Fibroblast of mammary gland (primary cell): Measurements from ENCODE around the gene AHNAK.

Source experiments
- DNase-seq: peaks from one replicate; pipeline ENCODE4 v3.0.0-alpha.2; 2010; ENCODE audit warnings: low read depth
- H3K4me3 ChIP-seq: 2 replicates; pipeline ENCODE4 v1.5.1; 2011; ENCODE audit warnings: low read depth, mild to moderate bottlenecking, low read length, moderate library complexity; ENCODE audit not compliant: control insufficient read depth
- TF ChIP-seq, protein P1 (sequence below): conservative IDR thresholded peaks from 2 replicates; pipeline ENCODE4 v1.5.1; 2011; ENCODE audit warnings: low read depth, low read length, inconsistent platforms; ENCODE audit not compliant: control insufficient read depth, insufficient read depth

Gene AHNAK

DNA sequence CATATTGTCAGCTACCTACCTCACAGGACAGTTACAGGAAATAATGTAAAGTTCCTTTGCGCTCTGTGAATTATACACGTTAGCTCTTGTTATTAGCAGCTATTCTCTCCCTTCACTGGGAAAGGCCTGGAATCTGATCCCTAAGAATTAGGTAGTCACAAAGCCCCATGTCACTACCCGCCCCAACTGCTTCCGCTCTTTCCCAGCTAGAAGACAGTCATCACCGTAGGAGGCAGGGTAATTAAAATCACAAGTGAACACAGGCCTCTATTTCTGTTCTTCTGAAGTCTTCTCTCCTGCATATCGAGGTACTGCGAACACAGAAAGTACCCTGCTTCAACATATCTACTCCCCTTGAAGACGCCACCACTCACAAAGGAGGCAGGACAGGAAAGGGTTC, 12.6 kb upstream of the AHNAK start:
- TF ChIP-seq, protein P1, sequence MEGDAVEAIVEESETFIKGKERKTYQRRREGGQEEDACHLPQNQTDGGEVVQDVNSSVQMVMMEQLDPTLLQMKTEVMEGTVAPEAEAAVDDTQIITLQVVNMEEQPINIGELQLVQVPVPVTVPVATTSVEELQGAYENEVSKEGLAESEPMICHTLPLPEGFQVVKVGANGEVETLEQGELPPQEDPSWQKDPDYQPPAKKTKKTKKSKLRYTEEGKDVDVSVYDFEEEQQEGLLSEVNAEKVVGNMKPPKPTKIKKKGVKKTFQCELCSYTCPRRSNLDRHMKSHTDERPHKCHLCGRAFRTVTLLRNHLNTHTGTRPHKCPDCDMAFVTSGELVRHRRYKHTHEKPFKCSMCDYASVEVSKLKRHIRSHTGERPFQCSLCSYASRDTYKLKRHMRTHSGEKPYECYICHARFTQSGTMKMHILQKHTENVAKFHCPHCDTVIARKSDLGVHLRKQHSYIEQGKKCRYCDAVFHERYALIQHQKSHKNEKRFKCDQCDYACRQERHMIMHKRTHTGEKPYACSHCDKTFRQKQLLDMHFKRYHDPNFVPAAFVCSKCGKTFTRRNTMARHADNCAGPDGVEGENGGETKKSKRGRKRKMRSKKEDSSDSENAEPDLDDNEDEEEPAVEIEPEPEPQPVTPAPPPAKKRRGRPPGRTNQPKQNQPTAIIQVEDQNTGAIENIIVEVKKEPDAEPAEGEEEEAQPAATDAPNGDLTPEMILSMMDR = no peak
- no peak for DNase-seq
- no peak overlapping the region for H3K4me3 ChIP-seq

DNA sequence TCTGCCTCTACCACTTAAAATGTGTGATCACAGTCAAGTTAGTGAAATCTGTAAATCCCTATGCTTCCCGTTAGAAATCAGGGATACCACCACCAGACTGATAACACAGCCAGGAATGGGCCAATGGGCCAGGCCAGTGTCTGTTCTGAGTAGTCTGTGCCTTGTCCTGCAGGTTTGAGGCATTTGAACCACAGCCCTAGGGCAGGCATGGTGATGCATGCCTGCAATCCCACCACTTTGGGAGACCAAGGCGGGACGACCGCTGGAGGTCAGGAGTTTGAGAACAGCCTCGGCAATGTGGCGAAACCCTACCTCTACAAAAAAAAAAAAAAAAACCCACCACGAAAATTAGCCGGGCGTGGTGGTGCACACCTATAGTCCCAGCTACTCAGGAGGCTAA, 12.1 kb upstream of the AHNAK start:
- TF ChIP-seq, protein P1 = no peak
- no peak overlapping the region for H3K4me3 ChIP-seq
- no peak for DNase-seq

DNA sequence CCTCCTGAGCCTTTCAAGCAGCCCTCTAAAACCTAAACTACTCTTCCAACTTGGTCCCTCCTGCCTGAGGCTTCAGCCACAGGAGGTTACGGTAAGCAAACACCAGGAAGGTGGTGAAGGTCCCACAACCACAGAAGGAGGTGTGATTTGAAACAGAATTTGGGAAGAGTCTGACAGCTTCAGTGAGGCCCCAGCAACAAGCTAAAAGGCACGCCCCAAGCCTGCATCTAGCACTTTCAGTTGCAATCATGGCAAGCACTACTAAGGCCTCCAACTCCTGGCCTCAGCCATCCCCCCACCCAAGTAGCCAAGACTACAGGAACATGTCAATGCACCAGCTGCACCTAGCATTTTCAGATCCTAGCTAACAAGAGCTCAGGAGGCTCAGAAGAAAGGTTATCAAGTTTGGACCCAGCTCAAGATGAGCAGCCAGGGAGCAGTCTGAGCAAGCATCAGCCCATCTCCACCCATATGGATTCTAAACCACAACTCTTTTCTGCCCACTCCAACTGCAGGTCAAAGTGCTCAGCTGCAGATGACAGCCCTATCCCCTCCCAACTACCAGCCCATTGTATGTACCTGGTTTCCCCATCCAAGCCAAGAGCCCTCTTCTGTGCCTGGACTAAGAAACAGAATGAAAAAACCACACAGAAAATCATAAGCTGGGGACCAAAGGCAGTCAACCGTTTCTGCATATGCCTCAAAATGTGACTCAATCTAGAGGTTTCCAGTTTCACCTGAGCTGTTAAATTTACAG, 10.4 kb upstream of the AHNAK start:
- peak overlapping the region; percentile 1 for H3K4me3 ChIP-seq
- DNase-seq = no peak
- TF ChIP-seq, protein P1 = no peak

DNA sequence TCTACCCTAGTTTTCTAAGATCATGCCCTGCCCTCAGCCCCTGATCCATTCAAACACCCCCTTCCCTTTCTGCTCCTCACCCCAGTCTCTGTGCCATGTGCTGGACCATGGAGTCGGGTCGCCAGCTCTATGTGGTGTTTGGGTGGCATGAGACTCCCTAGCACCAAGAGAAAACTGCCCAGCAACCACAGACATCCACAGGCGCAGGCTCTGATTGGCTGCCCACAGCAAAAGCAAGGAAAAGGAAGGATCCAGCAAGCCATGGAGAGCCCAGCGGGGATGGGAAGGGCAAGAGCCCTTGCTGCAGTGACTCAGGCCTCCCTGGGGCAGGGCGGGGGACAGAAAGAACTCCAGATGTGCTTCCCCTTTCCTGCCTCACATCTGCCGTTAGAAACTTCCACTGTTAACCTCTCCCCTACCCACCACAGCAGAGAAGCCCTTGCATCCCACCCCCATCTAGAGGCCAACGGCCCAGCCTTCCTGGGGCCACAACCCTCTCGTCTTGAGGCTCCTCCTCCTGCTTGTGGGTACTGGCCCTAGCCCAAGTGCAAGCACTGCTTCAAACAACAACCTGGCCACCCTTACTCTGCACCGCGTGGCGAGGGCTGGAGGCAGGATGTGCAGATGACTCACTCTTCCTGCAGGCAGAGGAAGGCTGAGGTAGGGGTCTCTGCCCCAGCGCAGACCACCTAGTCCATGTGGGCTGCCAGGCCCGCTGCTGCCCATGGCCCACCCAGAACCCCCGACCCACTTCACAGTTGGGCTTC, 9.7 kb upstream of the AHNAK start:
- peak overlapping the region; percentile 16 for H3K4me3 ChIP-seq
- DNase-seq = peak; percentile 99
- TF ChIP-seq, protein P1 = no peak

DNA sequence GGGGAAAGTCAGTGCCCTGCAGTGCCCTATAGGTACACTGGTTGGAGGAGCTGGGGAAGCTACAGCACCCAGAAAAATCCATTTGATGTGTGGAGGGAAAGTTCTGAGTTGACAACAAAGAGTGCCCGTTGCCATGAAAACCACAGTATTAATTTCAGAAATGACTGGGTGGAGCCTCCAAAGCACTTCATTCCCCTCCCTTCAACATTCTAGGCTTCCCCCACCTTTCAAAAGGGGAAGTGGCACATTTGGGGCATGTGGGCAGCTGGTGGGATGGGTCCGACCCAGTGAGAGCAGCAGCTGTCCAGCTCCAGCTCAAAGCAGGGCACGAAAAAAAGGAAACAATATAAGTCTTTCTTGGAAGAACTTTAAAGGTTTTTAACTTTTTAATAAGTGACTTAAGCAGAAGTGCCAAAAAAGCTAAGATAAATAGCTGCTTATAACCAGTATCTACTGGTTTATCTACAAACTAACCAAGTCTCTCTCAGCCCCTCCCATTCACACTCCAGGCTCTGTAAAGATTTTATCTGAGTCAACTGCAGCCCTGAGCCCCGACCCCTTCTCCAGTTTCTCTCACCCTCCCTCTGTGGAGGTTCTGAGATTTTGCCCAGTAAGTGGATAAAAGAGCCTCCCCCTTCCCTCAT, 9.0 kb upstream of the AHNAK start:
- DNase-seq = peak; percentile 67
- H3K4me3 ChIP-seq = peak overlapping the region; percentile 16
- TF ChIP-seq, protein P1 = no peak

DNA sequence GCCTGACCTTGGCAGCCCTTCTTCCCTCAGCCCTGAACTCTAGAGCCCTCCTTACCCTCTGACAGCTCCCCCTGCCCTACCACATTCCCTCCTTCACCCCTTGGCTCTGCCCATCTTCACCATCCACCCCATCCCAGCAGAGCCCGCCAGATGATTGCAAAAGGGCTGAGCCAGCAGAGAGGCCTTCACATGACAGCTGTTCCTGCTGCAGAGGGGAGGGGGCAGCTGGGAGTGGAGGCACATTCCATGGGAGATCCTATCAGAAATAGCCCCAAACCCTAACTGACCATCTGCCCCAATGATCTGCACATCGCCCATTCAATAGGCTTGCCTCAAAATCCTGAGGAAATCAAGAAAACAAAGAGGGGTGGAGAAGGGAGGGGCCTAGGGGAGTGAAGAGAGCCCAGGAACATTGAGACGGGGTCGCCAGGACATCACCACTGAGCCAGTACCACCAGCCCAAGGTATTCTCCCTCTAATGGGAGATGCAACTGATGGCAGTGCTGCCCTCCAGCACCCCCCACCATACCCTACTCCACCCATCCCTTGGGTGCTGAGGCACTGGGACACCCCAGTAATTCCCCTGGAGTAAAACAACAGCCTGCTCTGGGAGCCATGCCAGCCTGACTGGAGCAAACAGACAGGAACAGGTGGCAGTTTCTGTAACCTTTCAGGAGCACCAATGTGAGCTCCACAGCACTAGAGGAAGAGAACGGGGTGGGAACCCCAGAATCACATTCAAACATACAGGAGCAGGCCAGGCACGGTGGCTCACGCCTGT, 8.0 kb upstream of the AHNAK start:
- TF ChIP-seq, protein P1 = no peak
- H3K4me3 ChIP-seq = peak overlapping the region; percentile 14
- DNase-seq = no peak
